Natural killer cell (primary cell): Measurements from ENCODE around the gene BCAS1. TPM values are rescaled to one million over a fixed set of nuclear protein-coding genes. Genes with fewer than 3 reads are reported as not detected.

Experiments
- ATAC-seq, 3 donors: fragments of 150-1000 bp in 2 of 3; fragments of 200-7000 bp in 1 of 3; cut with Tn5 transposase; 1 replicate in 1 of 3; 2 replicates in 2 of 3; pipeline ENCODE4 v1.10.0; 2021; ENCODE audit warnings: mild to moderate bottlenecking in 2 of 3, moderate library complexity in 2 of 3
- DNase-seq, 2 donors: peaks; one replicate each; pipeline versions ENCODE4 v3.0.0 to v3.0.0-alpha.2; 2013 to 2021; ENCODE audit warnings: mixed read lengths in 1 of 2
- H3K27ac ChIP-seq: one replicate; pipeline ENCODE4 v1.5.1; 2013; ENCODE audit warnings: mild to moderate bottlenecking, low read length
- H3K27me3 ChIP-seq: one replicate; pipeline ENCODE4 v1.6.1; 2013; ENCODE audit warnings: low read length; ENCODE audit not compliant: control insufficient read depth, insufficient read depth
- H3K36me3 ChIP-seq: one replicate; pipeline ENCODE4 v1.6.1; 2013; ENCODE audit warnings: low read length; ENCODE audit not compliant: control insufficient read depth, insufficient read depth
- H3K4me1 ChIP-seq: one replicate; pipeline ENCODE4 v1.6.1; 2013; ENCODE audit warnings: low read length; ENCODE audit not compliant: control insufficient read depth, insufficient read depth
- H3K4me3 ChIP-seq: one replicate; pipeline ENCODE4 v1.5.1; 2013; ENCODE audit warnings: low read length
- H3K9me3 ChIP-seq: one replicate; pipeline ENCODE4 v1.6.1; 2013; ENCODE audit warnings: low read length; ENCODE audit not compliant: control insufficient read depth, insufficient read depth
- H3K27ac Mint-ChIP-seq, 2 donors: one replicate each; pipeline ENCODE4 v1.8.0; 2022; ENCODE audit warnings: mild to moderate bottlenecking in 2 of 2, mixed read lengths in 2 of 2, moderate library complexity in 1 of 2
- H3K27me3 Mint-ChIP-seq, 2 donors: one replicate each; pipeline ENCODE4 v1.8.0; 2022; ENCODE audit warnings: low read depth in 2 of 2, mixed read lengths in 2 of 2
- H3K36me3 Mint-ChIP-seq: one replicate; pipeline ENCODE4 v1.8.0; 2022; ENCODE audit warnings: mixed read lengths
- H3K4me1 Mint-ChIP-seq, 2 donors: one replicate each; pipeline ENCODE4 v1.8.0; 2022; ENCODE audit warnings: mixed read lengths in 2 of 2
- H3K4me3 Mint-ChIP-seq: one replicate; pipeline ENCODE4 v1.8.0; 2022; ENCODE audit warnings: mild to moderate bottlenecking, moderate library complexity, mixed read lengths
- H3K9me3 Mint-ChIP-seq, 2 donors: one replicate each; pipeline ENCODE4 v1.8.0; 2022; ENCODE audit warnings: mixed read lengths in 2 of 2
- CTCF ChIP-seq: fragments of 200-600 bp; IDR thresholded peaks from one replicate; pipeline ENCODE4 v1.8.0; 2022; ENCODE audit warnings: antibody characterized with exemption
- WGBS: methylation state at CpG from one replicate; pipeline ENCODE4 v1.1.7; 2013; ENCODE audit warnings: missing lambda C conversion rate; ENCODE audit not compliant: insufficient coverage; 5-methylcytosine and 5-hydroxymethylcytosine counted together
- intact Hi-C: fragments of 100-400 bp; cut with micrococcal nuclease; formaldehyde crosslinking; loops from one replicate; pipeline ENCODE4 v1.14.2; 2022
- total RNA-seq, 4 donors: library from RNA; stranded (reverse); fragments of 120-200 nt in 1 of 4; gene quantifications; one replicate each; pipeline versions ENCODE4 v1.2.3 to v1.2.4, GENCODE V29; 2013 to 2022

BCAS1 gene
- total RNA-seq, 3 donors from 2014 or later (not counting 1 experiment from before 2014, with no cell fraction given) = 0.31 to 1.2 (median 0.68) TPM

- Histone ChIP-seq H3K27ac (no peak overlapping the region), H3K27me3 (no peaks in the 10 kb centered on the region), H3K36me3 (no peaks in the 10 kb centered on the region), H3K4me1 (peaks cover 37% of the 10 kb centered on the region), H3K9me3 (no peaks in the 10 kb centered on the region), H3K4me3 (no peak overlapping the region)
- peak overlapping the region in 1 of 2 donors; percentile 30 for H3K27ac Mint-ChIP-seq
- no peaks in the 10 kb centered on the region for H3K36me3 Mint-ChIP-seq
- H3K4me1 Mint-ChIP-seq = peaks cover 46 to 61% of the 10 kb centered on the region in 2 donors
- H3K27me3 Mint-ChIP-seq = no peaks in the 10 kb centered on the region
- DNase-seq = no peak
- TF ChIP-seq CTCF = no peak
- intact Hi-C loops = no loop called here
- H3K4me3 Mint-ChIP-seq = no peak overlapping the region
- 88% methylated on average over 1 of the region's 1 CpG for WGBS
- no peaks in the 10 kb centered on the region for H3K9me3 Mint-ChIP-seq
- ATAC-seq = no peak
Observed at GRCh38 chr20:53931597-53931996, 138.8 kb downstream of the BCAS1 start.

GRCh38 chr20:53930651-53931504 lies 139.5 kb downstream of the BCAS1 start:
- Histone ChIP-seq H3K36me3 (no peaks in the 10 kb centered on the region), H3K27ac (peak overlapping the region; percentile 55), H3K4me3 (no peak overlapping the region), H3K4me1 (peaks cover 29% of the 10 kb centered on the region), H3K27me3 (no peaks in the 10 kb centered on the region), H3K9me3 (no peaks in the 10 kb centered on the region)
- H3K4me3 Mint-ChIP-seq = no peak overlapping the region
- DNase-seq (no peak), ATAC-seq (no peak)
- 77% methylated on average over 2 of the region's 3 CpGs for WGBS
- H3K4me1 Mint-ChIP-seq = peaks cover 42 to 65% of the 10 kb centered on the region in 2 donors
- intact Hi-C loops = no loop called here
- peak overlapping the region; percentile 1 to 30 for H3K27ac Mint-ChIP-seq
- no peaks in the 10 kb centered on the region for H3K9me3 Mint-ChIP-seq
- no peaks in the 10 kb centered on the region for H3K27me3 Mint-ChIP-seq
- TF ChIP-seq CTCF = no peak
- no peaks in the 10 kb centered on the region for H3K36me3 Mint-ChIP-seq

GRCh38 chr20:53929974-53930650 lies 140.3 kb downstream of the BCAS1 start:
- Mint-ChIP-seq H3K4me3 (no peak overlapping the region), H3K9me3 (no peaks in the 10 kb centered on the region), H3K27me3 (no peaks in the 10 kb centered on the region), H3K36me3 (no peaks in the 10 kb centered on the region), H3K27ac (peak overlapping the region; percentile 1 to 19), H3K4me1 (peaks cover 35 to 57% of the 10 kb centered on the region in 2 donors)
- H3K27me3 ChIP-seq = no peaks in the 10 kb centered on the region
- TF ChIP-seq CTCF = no peak
- peaks cover 22% of the 10 kb centered on the region for H3K4me1 ChIP-seq
- intact Hi-C loops = no loop called here
- no peak overlapping the region for H3K4me3 ChIP-seq
- H3K36me3 ChIP-seq = no peaks in the 10 kb centered on the region
- ATAC-seq = no peak
- no peaks in the 10 kb centered on the region for H3K9me3 ChIP-seq
- 81% methylated on average over 4 of the region's 6 CpGs for WGBS
- no peak for DNase-seq
- H3K27ac ChIP-seq = peak overlapping the region; percentile 55
